Measurements from ENCODE around the gene ATP6V0A4.
"Not testable (repeated sequence)": the region's sequence is repeated elsewhere in the genome, so short reads cannot be mapped to it uniquely, and the experiment has no call there.

DNA sequence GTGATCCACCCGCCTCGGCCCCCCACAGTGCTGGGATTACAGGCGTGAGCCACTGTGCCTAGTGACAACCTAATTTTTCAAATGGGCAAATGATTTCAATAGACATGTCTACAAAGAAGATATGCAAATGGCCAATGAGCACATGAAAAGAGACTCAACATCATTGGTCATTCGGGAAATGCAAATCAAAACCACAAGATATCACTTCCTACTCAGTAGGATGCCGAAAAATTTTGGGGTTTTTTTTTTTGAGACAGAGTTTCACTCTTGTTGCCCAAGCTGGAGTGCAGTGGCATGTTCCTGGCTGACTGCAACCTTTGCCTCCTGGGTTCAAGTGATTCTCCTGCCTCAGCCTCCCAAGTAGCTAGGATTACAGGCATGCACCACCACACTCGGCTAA is 110.0 kb downstream of the ATP6V0A4 start:
- not testable (repeated sequence) for TF ChIP-seq CTCF, POLR2A (IDR thresholded peaks at IDR 0.05)
